Keratinocyte (primary cell): ENCODE measurements around the gene MLXIP.

Experiments
- EZH2 ChIP-seq: IDR thresholded peaks from one replicate; pipeline ENCODE4 v1.6.1; 2012; ENCODE audit warnings: inconsistent platforms, mild to moderate bottlenecking, low read length, moderate library complexity
- TF ChIP-seq, protein P1 (sequence below), 3 experiments: IDR thresholded peaks in 1 of 3; conservative IDR thresholded peaks in 1 of 3; optimal IDR thresholded peaks in 1 of 3; 2 replicates in 2 of 3; 3 replicates in 1 of 3; pipeline versions ENCODE3 to v1.5.1; 2011; ENCODE audit warnings: low read length in 3 of 3, mild to moderate bottlenecking in 3 of 3, moderate library complexity in 2 of 3, control low read depth in 1 of 3, inconsistent platforms in 1 of 3; ENCODE audit not compliant: insufficient read depth in 2 of 3; ENCODE audit errors: extremely low read depth in 1 of 3

DNA sequence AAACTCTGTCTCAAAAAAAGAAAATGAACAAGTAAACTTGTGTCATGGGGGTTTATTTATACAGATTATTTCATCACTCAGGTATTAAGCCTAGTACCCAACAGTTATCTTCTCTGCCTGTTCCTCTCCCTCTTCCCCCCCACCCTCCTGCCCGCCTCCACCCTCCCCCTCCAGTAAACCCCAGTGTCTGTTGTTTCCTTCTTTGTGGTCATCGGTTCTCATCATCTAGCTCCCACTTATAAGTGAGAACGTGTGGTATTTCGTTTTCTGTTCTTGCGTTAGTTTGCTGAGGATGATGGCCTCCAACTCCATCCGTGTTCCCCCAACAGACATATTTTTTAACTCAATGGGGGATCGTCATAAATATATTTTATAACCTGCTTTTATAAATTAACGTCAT lies 83.1 kb downstream of the MLXIP start:
- TF ChIP-seq, protein P1, sequence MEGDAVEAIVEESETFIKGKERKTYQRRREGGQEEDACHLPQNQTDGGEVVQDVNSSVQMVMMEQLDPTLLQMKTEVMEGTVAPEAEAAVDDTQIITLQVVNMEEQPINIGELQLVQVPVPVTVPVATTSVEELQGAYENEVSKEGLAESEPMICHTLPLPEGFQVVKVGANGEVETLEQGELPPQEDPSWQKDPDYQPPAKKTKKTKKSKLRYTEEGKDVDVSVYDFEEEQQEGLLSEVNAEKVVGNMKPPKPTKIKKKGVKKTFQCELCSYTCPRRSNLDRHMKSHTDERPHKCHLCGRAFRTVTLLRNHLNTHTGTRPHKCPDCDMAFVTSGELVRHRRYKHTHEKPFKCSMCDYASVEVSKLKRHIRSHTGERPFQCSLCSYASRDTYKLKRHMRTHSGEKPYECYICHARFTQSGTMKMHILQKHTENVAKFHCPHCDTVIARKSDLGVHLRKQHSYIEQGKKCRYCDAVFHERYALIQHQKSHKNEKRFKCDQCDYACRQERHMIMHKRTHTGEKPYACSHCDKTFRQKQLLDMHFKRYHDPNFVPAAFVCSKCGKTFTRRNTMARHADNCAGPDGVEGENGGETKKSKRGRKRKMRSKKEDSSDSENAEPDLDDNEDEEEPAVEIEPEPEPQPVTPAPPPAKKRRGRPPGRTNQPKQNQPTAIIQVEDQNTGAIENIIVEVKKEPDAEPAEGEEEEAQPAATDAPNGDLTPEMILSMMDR (optimal IDR thresholded peaks at IDR 0.05 in 1 of 3, IDR thresholded peaks at IDR 0.05 in 1 of 3, conservative IDR thresholded peaks at IDR 0.05 in 1 of 3; ENCODE audit: extremely low read depth in 1 of 3, insufficient read depth in 2 of 3, low read length in 3 of 3) = no peak
- TF ChIP-seq EZH2 = no peak
